ENCODE data around the gene RHAG. TPM values are rescaled to one million over a fixed set of nuclear protein-coding genes. Genes with fewer than 3 reads are reported as not detected.

RHAG gene
- total RNA-seq, 1 donor from 2014 or later = 0.44 TPM

- intact Hi-C loops (cut with micrococcal nuclease) = no loop called here
- Histone ChIP-seq H3K27ac (replicated peaks) (no peak overlapping the region), H3K4me3 (no peak overlapping the region), H3K9me3 (replicated peaks) (no peaks in the 10 kb centered on the region), H3K36me3 (no peaks in the 10 kb centered on the region), H3K27me3 (ENCODE audit: low read depth) (peaks cover 8% of the 10 kb centered on the region), H3K4me1 (no peaks in the 10 kb centered on the region)
- DNase-seq = no peak
- TF ChIP-seq, protein P1, sequence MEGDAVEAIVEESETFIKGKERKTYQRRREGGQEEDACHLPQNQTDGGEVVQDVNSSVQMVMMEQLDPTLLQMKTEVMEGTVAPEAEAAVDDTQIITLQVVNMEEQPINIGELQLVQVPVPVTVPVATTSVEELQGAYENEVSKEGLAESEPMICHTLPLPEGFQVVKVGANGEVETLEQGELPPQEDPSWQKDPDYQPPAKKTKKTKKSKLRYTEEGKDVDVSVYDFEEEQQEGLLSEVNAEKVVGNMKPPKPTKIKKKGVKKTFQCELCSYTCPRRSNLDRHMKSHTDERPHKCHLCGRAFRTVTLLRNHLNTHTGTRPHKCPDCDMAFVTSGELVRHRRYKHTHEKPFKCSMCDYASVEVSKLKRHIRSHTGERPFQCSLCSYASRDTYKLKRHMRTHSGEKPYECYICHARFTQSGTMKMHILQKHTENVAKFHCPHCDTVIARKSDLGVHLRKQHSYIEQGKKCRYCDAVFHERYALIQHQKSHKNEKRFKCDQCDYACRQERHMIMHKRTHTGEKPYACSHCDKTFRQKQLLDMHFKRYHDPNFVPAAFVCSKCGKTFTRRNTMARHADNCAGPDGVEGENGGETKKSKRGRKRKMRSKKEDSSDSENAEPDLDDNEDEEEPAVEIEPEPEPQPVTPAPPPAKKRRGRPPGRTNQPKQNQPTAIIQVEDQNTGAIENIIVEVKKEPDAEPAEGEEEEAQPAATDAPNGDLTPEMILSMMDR (IDR thresholded peaks at IDR 0.05; ENCODE audit: borderline replicate concordance) = no peak
Observed at GRCh38 chr6:49558238-49558637, 78.4 kb downstream of the RHAG start.

DNA sequence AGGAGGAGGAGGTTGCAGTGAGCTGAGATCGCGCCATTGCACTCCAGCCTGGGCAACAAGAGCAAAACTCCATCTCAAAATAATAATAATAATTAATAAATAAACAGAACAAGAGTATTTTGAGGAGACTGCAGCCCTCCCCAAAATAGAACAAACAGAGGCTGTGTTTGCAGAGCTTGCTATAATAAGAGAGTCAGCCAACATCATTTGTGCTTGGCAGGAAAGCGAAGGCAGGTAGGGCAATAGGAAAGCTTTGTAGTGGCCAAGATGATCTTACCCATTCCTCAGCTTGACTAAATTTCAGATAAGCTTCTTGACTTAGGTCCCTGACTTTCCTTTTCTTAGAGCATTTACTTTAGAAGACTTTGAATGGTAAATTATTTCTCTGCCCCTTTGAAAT, 79.5 kb downstream of the RHAG start:
- Histone ChIP-seq H3K4me3 (no peak overlapping the region), H3K4me1 (peaks cover 1% of the 10 kb centered on the region), H3K36me3 (no peaks in the 10 kb centered on the region), H3K9me3 (replicated peaks) (no peaks in the 10 kb centered on the region), H3K27ac (replicated peaks) (no peak overlapping the region), H3K27me3 (ENCODE audit: low read depth) (peaks cover 12% of the 10 kb centered on the region)
- intact Hi-C loops (cut with micrococcal nuclease) = no loop called here
- no peak for DNase-seq
- TF ChIP-seq, protein P1 (IDR thresholded peaks at IDR 0.05; ENCODE audit: borderline replicate concordance) = no peak

DNA sequence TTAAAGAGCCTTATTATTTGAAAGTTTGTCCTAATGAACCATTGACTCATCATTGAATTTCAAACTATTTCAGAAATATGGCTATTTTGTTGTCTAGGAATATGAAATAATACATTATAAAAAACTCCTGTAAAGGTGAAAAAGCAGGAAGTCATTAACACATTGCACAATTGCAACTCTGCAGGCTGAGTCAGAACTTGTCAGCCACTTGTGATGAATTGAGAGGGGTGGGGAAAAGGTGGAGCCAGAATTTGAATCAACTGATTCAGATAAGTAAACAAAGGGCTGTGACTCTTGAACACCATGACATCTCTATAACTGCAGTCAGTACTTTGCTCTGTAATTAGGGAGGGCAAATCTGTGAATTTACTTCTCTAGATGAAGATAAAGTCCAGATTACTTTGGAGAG, 80.2 kb downstream of the RHAG start:
- Histone ChIP-seq H3K4me1 (peaks cover 8% of the 10 kb centered on the region), H3K36me3 (no peaks in the 10 kb centered on the region), H3K4me3 (no peak overlapping the region), H3K27me3 (ENCODE audit: low read depth) (peaks cover 19% of the 10 kb centered on the region), H3K27ac (replicated peaks) (no peak overlapping the region), H3K9me3 (replicated peaks) (no peaks in the 10 kb centered on the region)
- TF ChIP-seq, protein P1 (IDR thresholded peaks at IDR 0.05; ENCODE audit: borderline replicate concordance) = no peak
- intact Hi-C loops (cut with micrococcal nuclease) = no loop called here
- DNase-seq = no peak

GRCh38 chr6:49555951-49556350, 80.7 kb downstream of the RHAG start:
- Histone ChIP-seq H3K27ac (replicated peaks) (no peak overlapping the region), H3K27me3 (ENCODE audit: low read depth) (peaks cover 24% of the 10 kb centered on the region), H3K36me3 (no peaks in the 10 kb centered on the region), H3K9me3 (replicated peaks) (no peaks in the 10 kb centered on the region), H3K4me1 (peaks cover 13% of the 10 kb centered on the region), H3K4me3 (no peak overlapping the region)
- TF ChIP-seq, protein P1 (IDR thresholded peaks at IDR 0.05; ENCODE audit: borderline replicate concordance) = no peak
- intact Hi-C loops (cut with micrococcal nuclease) = no loop called here
- DNase-seq = no peak

Other genes with a start within 250 kb of the RHAG start
- gene MMUT, start 173.6 kb downstream of the RHAG start, total RNA-seq = 38.3 TPM
- 6.0 TPM for gene CENPQ, start 173.5 kb downstream of the RHAG start, total RNA-seq
- not detected for gene GLYATL3, start 136.9 kb downstream of the RHAG start, total RNA-seq
- gene C6orf141, start 86.2 kb downstream of the RHAG start, total RNA-seq = 0.41 TPM
- not detected for gene CRISP2, start 76.7 kb upstream of the RHAG start, total RNA-seq
- not detected for gene CRISP3, start 107.5 kb upstream of the RHAG start, total RNA-seq
- not detected for gene PGK2, start 150.4 kb upstream of the RHAG start, total RNA-seq
- not detected for gene CRISP1, start 229.7 kb upstream of the RHAG start, total RNA-seq